ENCODE measurements around the gene MYL9.

MYL9 gene

DNA sequence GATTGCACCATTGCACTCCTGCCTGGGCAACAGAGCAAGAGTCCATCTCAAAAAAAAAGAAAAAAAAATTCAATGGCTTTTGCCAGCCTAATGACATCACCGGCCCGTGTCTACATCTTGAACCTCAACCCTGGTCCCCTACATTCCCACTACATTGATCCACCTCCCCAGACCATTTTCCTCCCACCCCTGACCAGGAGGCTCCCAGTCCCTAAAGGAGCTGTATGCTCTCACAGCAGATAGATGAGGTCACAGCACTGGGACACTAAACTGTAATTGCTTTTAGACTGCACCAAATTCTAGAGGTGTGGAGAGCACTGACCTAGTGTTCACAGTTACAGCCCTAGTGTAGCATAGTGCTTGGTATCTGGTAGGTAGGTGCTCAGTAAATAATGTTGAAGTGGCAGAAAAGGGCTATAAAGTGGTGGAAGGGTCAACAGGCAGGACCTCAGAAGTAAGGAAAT lies 42.7 kb downstream of the MYL9 start:
- no peak for DNase-seq (ENCODE audit: low read depth)
- H3K4me3 ChIP-seq (ENCODE audit: low read depth, low read length), result no peak overlapping the region
- TF ChIP-seq, protein P1, sequence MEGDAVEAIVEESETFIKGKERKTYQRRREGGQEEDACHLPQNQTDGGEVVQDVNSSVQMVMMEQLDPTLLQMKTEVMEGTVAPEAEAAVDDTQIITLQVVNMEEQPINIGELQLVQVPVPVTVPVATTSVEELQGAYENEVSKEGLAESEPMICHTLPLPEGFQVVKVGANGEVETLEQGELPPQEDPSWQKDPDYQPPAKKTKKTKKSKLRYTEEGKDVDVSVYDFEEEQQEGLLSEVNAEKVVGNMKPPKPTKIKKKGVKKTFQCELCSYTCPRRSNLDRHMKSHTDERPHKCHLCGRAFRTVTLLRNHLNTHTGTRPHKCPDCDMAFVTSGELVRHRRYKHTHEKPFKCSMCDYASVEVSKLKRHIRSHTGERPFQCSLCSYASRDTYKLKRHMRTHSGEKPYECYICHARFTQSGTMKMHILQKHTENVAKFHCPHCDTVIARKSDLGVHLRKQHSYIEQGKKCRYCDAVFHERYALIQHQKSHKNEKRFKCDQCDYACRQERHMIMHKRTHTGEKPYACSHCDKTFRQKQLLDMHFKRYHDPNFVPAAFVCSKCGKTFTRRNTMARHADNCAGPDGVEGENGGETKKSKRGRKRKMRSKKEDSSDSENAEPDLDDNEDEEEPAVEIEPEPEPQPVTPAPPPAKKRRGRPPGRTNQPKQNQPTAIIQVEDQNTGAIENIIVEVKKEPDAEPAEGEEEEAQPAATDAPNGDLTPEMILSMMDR (IDR thresholded peaks at IDR 0.05; ENCODE audit: control insufficient read depth, extremely low read depth, insufficient read depth), result no peak

DNA sequence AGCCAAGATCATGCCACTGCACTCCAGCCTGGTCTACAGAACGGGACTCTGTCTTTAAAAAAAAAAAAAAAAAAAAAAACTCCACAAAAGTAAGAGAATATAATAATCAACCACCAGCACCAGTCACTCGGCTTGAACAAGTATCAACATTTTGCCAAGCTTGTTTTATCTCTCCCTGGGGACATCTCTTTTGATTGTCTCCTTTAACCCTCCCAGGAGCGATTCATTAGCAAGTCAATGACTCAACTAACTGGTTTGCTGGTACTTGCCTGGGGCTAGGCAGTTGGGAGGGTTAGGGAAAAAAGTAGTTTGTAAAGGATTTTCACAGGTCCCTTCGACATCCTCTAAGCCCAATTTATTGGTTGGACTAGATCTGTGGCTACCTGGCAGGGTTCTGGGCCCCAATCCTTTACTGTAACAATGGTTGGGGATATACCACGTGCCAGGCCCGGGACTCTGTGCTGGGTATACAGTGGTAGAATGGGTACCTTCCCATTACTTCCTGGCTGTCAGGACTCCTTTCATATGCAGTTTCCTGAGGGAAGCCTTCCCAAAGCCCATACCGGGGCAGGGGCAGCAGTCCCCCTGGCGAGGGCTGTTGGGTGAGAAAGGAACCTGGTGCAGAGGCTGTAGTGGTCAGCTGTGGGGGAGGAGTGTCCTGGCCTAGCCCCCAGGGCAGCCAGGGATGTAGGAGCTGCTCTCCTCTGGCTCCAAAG lies 44.2 kb downstream of the MYL9 start:
- TF ChIP-seq, protein P1 (IDR thresholded peaks at IDR 0.05; ENCODE audit: control insufficient read depth, extremely low read depth, insufficient read depth), result no peak
- no peak for DNase-seq (ENCODE audit: low read depth)
- no peak overlapping the region for H3K4me3 ChIP-seq (ENCODE audit: low read depth, low read length)

DNA sequence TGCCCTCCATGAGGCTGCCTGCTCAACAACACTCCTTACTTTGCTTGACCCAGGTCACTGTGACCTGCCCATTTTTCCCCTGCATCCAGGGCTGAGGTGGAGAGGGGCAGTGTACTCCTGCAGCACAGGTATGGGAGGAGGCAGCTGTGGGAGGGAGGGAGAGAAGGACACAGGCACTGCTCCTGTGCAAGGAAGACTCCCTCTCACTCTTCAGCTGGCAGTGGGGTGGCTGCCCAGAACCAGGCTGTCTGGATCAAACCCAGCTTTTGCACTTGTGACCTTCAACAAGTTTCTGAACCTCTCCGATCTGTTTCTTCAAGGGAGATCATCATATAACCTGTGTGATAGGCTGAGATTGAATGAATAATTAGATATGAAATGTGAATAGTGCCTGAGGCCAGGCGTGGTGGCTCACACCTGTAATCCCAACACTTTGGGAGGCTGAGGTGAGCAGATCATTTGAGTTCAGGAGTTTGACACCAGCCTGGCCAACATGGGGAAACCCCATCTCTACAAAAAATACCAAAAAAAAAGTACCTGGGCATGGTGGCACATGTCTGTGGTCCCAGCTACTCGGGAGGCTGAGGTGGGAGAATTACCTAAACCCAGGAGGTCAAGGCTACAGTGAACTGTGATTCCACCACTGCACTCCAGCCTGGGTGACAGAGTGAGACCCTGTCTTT lies 46.2 kb downstream of the MYL9 start:
- H3K4me3 ChIP-seq (ENCODE audit: low read depth, low read length), result no peak overlapping the region
- DNase-seq (ENCODE audit: low read depth), result no peak
- TF ChIP-seq, protein P1 (IDR thresholded peaks at IDR 0.05; ENCODE audit: control insufficient read depth, extremely low read depth, insufficient read depth), result no peak

DNA sequence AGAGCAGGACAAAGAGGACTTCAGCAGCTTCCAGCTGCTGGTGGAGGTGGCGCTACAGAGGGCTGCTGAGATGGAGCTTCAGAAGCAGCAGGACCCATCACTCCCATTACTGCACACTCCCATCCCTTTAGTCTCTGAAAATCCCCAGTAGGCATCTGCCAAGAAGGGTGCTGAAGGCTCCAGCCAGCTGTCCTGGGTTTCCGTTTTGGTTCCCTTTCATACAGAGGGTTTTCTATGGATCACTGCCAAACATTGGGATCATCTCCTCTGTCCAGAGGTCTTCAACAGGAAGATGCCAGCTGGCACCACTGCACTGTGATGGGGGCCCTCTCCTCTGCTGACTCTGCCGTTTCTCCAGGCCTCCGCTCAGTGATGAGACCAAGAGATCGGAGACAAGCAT lies 50.0 kb downstream of the MYL9 start:
- H3K4me3 ChIP-seq (ENCODE audit: low read depth, low read length), result no peak overlapping the region
- TF ChIP-seq, protein P1 (IDR thresholded peaks at IDR 0.05; ENCODE audit: control insufficient read depth, extremely low read depth, insufficient read depth), result no peak
- no peak for DNase-seq (ENCODE audit: low read depth)

DNA sequence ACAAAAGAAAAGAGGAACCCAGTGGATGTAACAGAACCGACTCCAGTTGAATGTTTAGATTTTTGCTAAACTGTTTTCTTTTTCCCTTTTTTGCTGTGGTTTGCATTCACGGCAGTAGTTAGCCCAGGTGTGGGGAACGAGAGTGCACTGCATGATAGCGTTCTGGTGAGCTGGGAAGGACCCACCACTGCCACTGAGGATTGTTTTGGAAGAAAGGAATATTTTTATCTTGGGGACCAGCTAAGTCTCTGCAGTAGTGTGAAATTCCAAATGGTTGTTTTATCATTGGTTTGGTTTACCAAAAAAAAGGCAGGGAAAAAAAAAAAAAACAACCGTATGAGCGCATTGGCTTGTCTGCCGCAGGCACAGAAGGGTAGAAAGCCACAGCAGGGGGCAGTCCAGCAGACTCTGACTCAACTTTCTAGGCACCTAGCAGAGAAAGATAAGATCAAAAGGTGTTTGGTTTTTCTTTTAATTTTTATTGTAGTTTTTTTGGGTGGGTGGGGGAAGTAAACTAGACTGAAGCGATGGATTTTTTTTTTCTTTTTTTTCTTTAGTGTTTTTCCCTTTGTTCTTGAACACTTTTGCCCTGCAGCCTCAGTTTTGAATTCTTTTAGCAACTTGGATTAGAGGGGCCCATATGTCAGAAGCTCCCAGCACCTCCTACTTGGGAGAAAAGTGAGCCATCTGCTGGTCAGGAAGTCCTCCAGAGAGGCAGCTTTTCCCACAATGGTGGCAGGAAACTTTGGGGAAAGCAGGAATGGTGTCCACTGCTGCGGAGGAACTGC lies 50.7 kb downstream of the MYL9 start:
- DNase-seq (ENCODE audit: low read depth), result no peak
- TF ChIP-seq, protein P1 (IDR thresholded peaks at IDR 0.05; ENCODE audit: control insufficient read depth, extremely low read depth, insufficient read depth), result peak; percentile 51

DNA sequence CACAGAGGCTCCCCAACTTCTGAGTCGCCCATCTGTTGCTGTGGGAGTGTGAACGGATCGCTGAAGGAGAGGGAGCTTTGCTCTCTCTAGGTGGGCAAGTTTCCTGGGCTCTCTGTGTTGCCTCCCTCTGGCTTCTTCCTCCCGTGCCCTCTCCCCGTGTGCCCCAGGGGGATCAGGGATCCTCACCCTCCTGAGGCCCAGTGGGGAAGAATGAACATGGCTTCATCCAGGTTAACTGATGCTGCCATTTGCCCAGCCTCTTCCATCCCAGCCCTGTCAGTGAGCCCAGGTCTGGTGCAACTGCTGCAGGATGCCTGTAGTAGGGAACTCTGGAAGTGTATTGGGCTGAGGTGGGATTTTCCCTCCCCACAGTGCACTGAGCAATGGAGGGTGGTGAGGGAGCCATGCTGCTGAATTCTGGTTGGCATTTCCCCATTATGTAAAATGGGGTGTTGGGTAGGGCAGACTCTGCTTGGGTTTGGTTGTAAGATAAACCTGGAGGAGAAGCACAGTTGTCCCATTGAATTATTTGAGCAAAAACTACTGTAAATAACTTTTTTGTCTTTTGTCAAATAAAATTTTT lies 52.1 kb downstream of the MYL9 start:
- H3K4me3 ChIP-seq (ENCODE audit: low read depth, low read length), result no peak overlapping the region
- TF ChIP-seq, protein P1 (IDR thresholded peaks at IDR 0.05; ENCODE audit: control insufficient read depth, extremely low read depth, insufficient read depth), result no peak
- DNase-seq (ENCODE audit: low read depth), result no peak

More for the DNA sequence above, 50.7 kb downstream of the MYL9 start:
- no peak overlapping the region for H3K4me3 ChIP-seq (ENCODE audit: low read depth, low read length)
